Esophagus squamous epithelium (tissue), 5 donors: ENCODE measurements around the gene MTG2. TPM values are rescaled to one million over a fixed set of nuclear protein-coding genes. Genes with fewer than 3 reads are reported as not detected.

Experiments
- DNase-seq: peaks from one replicate; lab custom pipeline; 2025; lab: John Stamatoyannopoulos, UW
- H3K27ac ChIP-seq, 4 donors: fragments of 200-600 bp; sonication (generic); one replicate each; pipeline ENCODE4 v1.5.1; 2016 to 2019; ENCODE audit warnings: mild to moderate bottlenecking in 1 of 4
- H3K27me3 ChIP-seq, 4 donors: fragments of 200-600 bp; sonication (generic); 1 replicate in 3 of 4; 2 replicates in 1 of 4; pipeline versions ENCODE4 v1.5.1 to v1.6.0; 2017 to 2021; ENCODE audit warnings: antibody characterized with exemption in 1 of 4
- H3K36me3 ChIP-seq, 3 donors: fragments of 200-600 bp; sonication (generic); one replicate each; pipeline ENCODE4 v1.5.1; 2016 to 2019
- H3K4me1 ChIP-seq, 3 donors: fragments of 200-600 bp; sonication (generic); one replicate each; pipeline ENCODE4 v1.5.1; 2017 to 2019
- H3K4me3 ChIP-seq, 4 donors: fragments of 200-600 bp; sonication (generic); 1 replicate in 3 of 4; 2 replicates in 1 of 4; pipeline ENCODE4 v1.5.1; 2016 to 2019; ENCODE audit warnings: mild to moderate bottlenecking in 2 of 4, moderate library complexity in 1 of 4
- H3K9me3 ChIP-seq, 3 donors: fragments of 200-600 bp; sonication (generic); one replicate each; pipeline ENCODE4 v1.5.1; 2016 to 2019
- POLR2A ChIP-seq, 4 donors: fragments of 450-650 bp; IDR thresholded peaks; one replicate each; pipeline ENCODE4 v1.6.1; 2017; ENCODE audit warnings: antibody characterized with exemption in 4 of 4, mild to moderate bottlenecking in 4 of 4, moderate library complexity in 3 of 4
- WGBS, 2 donors: methylation state at CpG; one replicate each; pipeline ENCODE4 v1.1.5; 2018; 5-methylcytosine and 5-hydroxymethylcytosine counted together
- intact Hi-C: fragments of 100-400 bp; cut with DNase I; formaldehyde crosslinking; loops from one replicate; pipeline ENCODE4 v1.15.0; 2022
- total RNA-seq, 4 donors: library from RNA; depleted of rRNA; stranded (reverse); fragments of >200 nt; gene quantifications; one replicate each; pipeline ENCODE4 v1.1.0, GENCODE V29; 2016
- TF ChIP-seq, protein P1 (sequence below), 6 experiments: fragments of 450-650 bp in 4 of 6; fragments of 200-600 bp in 2 of 6; sonication (generic) in 2 of 6; IDR thresholded peaks; one replicate each; pipeline ENCODE4 v1.5.1; 2016 to 2019; ENCODE audit warnings: antibody characterized with exemption in 6 of 6, mild to moderate bottlenecking in 4 of 6, moderate library complexity in 4 of 6
- donor health status: DM: yes; HTN: yes; CAD: no.

MTG2 gene
- total RNA-seq, 4 donors from 2014 or later = 17.4 to 25.5 (median 21.7) TPM

DNA sequence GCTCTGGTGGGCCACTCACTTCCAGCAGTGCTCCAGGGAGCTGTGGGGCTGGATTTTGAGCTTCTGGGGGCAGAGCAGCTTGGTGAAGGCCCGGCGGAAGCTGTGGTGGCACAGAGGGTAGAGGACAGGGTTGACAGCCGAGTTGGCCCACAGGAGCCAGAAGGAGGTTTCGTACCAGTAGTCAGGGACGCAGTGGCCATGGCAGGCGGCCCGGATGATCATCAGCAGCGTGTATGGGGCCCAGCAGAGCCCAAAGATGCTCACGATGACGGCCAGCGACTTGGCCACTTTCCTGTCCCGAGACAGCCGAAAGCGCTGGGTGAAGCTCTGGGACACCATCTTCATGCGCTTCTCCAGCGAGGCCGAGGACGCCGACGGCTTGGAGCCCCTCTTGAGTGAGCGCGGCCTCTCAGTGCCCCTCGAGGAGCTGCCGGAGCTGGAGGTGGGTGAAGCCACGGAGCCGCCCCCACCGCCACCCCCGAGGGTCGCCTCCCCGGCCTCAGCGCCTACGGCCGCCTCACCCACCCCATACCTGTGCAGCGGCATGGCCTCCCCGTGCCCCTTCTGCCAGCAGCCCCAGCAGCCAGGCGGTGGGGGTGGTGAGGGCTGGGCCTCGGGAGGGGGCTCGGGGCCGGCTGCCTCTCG is 33.3 kb downstream of the MTG2 start:
- H3K27me3 ChIP-seq = peaks cover 11 to 91% (median 23%) of the 10 kb centered on the region in 4 donors
- WGBS, 2 donors = 44 to 87% methylated on average over 3 to 6 of the region's 40 CpGs

DNA sequence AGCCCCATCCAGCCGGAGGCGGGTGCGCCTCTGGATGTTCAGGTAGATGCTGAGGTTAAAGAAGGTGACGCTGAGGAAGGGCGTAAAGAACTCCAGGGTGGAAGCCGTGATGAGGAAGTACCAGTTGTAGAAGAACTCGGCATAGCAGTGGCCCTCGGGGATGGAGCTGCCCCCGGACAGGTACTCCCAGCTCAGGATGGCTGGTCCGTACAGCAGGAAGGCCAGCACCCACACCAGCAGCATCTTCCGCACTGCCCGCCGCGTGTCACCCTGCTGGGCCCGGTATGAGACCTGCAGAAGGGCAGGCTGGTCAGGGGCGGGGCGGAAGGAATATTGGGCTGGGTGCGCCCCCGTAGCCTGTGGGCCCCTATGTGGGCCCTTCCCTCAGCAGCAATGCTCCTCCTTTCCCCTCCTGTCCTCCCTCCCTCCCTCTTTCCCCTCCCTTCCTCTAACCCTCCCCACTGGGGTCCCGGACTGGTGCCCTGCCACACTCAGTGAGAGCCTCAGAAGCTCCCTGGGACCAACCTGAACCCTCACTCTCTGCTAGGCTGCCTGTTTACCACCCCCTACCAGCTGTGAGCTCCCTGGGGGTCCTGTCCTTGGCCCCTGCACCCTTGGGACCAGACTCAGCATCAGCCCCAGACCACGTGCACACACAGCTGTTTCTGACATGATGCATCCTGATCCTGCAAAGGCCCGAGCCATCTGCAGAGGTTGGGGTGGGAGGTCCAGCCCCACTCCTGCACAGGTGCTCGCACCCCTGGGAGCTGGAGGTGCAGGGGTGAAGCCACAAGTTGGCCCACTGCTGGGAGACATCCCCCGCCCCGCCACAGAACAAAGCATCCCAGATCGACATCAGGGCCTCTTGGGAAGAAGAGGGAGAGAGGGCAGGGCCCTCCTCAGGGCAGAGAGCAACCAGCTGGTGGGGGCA is 34.1 kb downstream of the MTG2 start:
- WGBS, 2 donors = 72 to 73% methylated on average over 10 to 11 of the region's 26 CpGs

More for the DNA sequence above, 33.3 kb downstream of the MTG2 start:
- intact Hi-C loops = no loop called here
- H3K4me3 ChIP-seq = no peak overlapping the region
- no peak overlapping the region for H3K27ac ChIP-seq
- DNase-seq = no peak
- no peaks in the 10 kb centered on the region for H3K9me3 ChIP-seq
- peaks cover 11 to 22% (median 18%) of the 10 kb centered on the region in 3 donors for H3K4me1 ChIP-seq
- no peaks in the 10 kb centered on the region for H3K36me3 ChIP-seq
- TF ChIP-seq, protein P1, sequence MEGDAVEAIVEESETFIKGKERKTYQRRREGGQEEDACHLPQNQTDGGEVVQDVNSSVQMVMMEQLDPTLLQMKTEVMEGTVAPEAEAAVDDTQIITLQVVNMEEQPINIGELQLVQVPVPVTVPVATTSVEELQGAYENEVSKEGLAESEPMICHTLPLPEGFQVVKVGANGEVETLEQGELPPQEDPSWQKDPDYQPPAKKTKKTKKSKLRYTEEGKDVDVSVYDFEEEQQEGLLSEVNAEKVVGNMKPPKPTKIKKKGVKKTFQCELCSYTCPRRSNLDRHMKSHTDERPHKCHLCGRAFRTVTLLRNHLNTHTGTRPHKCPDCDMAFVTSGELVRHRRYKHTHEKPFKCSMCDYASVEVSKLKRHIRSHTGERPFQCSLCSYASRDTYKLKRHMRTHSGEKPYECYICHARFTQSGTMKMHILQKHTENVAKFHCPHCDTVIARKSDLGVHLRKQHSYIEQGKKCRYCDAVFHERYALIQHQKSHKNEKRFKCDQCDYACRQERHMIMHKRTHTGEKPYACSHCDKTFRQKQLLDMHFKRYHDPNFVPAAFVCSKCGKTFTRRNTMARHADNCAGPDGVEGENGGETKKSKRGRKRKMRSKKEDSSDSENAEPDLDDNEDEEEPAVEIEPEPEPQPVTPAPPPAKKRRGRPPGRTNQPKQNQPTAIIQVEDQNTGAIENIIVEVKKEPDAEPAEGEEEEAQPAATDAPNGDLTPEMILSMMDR (IDR thresholded peaks at IDR 0.05) = no peak
- TF ChIP-seq POLR2A (IDR thresholded peaks at IDR 0.05) = no peak

DNA sequence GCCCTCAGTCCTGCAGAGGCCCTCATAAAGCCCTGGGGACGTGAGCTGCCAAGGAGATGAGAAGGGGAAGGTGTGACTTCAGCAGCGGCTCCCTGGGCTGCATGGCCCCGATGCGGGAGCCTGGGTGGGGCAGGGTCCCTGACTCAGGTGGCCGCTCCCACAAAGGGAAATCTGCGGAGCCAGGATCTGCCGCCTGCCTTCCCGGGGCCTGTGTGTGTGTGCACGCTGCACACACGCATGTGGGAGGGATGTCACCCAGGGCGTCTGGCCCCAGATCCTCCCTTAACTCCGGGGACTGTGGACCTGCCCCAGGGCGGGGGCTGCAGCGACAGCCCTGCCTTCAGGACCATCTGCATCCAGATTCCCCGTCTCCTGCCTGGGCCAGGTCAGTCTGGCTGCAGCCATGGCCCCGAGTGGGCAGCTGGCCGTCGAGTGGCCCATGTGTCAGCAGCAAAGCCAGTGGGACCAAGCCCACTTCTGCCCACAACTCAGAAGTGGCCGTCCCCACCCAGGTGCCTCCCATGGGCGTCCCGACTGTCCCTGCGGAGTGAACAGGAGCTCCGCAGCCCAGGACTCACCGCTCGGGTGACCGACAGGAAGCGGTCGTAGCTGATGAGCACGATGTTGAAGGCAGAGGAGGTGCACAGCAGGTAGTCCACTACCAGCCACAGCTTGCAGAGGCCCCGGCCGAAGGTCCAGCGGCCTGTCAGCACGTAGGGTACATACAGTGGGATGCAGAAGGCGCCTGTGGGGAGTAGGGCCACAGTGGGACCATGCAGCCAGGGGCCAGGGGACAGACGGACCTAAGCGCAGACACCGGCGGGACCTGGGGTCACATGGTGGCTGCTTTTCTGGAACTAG is 35.3 kb downstream of the MTG2 start:
- H3K4me1 ChIP-seq = peaks cover 11 to 30% (median 24%) of the 10 kb centered on the region in 3 donors
- no peak overlapping the region for H3K27ac ChIP-seq
- no peaks in the 10 kb centered on the region for H3K9me3 ChIP-seq
- intact Hi-C loops = no loop called here
- no peak for TF ChIP-seq POLR2A (IDR thresholded peaks at IDR 0.05)
- TF ChIP-seq, protein P1 (IDR thresholded peaks at IDR 0.05) = no peak
- 61% methylated on average over 10 of the region's 38 CpGs; no CpG with 5 or more reads in 1 of the 2 donors for WGBS, 2 donors
- no peaks in the 10 kb centered on the region for H3K36me3 ChIP-seq
- no peak for DNase-seq
- H3K4me3 ChIP-seq = no peak overlapping the region
- H3K27me3 ChIP-seq = peaks cover 11 to 96% (median 32%) of the 10 kb centered on the region in 4 donors

More for the DNA sequence above, 34.1 kb downstream of the MTG2 start:
- DNase-seq = no peak
- peaks cover 11 to 91% (median 28%) of the 10 kb centered on the region in 4 donors for H3K27me3 ChIP-seq
- H3K27ac ChIP-seq = no peak overlapping the region
- H3K36me3 ChIP-seq = no peaks in the 10 kb centered on the region
- no peak for TF ChIP-seq POLR2A (IDR thresholded peaks at IDR 0.05)
- TF ChIP-seq, protein P1 (IDR thresholded peaks at IDR 0.05) = no peak
- H3K4me3 ChIP-seq = no peak overlapping the region
- peaks cover 11 to 30% (median 24%) of the 10 kb centered on the region in 3 donors for H3K4me1 ChIP-seq
- intact Hi-C loops = no loop called here
- H3K9me3 ChIP-seq = no peaks in the 10 kb centered on the region

DNA sequence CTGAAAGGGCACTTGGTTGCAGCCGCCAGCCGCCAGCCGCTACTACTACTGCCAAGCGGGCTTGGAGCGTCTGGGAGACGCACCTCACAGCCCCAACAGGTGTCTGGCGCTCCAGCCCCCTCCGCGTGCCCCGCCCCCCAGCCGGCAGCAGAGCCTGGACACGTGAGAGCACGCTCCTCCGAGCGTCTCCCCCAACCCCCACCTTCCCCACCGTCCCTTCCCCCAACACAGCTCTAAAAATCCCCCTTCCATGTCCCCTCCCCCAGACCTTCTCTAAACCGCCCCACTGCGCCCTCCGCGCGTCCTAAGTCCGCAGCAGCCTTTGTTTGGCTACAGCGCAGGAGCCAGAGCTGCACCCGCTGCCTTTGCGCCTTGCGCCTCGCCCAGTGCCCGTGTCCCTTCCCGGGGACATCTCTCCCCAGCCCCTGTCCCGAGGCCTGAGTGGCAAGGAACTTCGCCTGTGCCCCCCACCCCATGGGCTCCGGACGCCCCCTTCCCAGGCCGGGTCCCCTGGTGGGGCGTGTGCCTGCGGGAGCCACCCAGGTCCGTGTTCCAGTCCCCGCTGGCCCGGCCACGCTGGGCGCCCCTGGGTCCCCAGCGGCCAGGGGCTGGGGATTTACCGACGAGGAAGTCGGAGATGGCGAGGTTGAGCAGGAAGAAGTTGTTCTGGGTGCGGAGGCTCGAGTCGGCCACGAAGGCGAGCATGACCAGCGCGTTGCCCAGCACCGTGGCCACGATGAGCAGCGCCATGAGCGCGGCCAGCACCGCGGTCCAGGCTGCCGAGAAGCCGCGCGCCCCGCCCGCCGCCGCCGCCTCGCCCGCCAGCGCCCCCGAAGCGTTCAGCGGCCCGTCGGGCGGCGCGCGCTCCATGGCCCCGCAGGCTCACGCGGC is 36.5 kb downstream of the MTG2 start:
- H3K4me1 ChIP-seq = peaks cover 11 to 30% (median 24%) of the 10 kb centered on the region in 3 donors
- H3K27me3 ChIP-seq = peaks cover 11 to 100% (median 32%) of the 10 kb centered on the region in 4 donors
- no peak for DNase-seq
- peak overlapping the region in 3 of 4 donors; percentile 28 to 62 (median 48) for H3K4me3 ChIP-seq
- no peak overlapping the region for H3K27ac ChIP-seq
- H3K36me3 ChIP-seq = no peaks in the 10 kb centered on the region
- 0 to 3% methylated on average over 3 to 18 of the region's 84 CpGs for WGBS, 2 donors
- H3K9me3 ChIP-seq = no peaks in the 10 kb centered on the region
- TF ChIP-seq, protein P1 (IDR thresholded peaks at IDR 0.05) = no peak
- TF ChIP-seq POLR2A (IDR thresholded peaks at IDR 0.05) = no peak
- intact Hi-C loops = no loop called here
